Upper lobe of left lung (tissue), 6 donors: ENCODE data around the gene C2. TPM values are rescaled to one million over a fixed set of nuclear protein-coding genes. Genes with fewer than 3 reads are reported as not detected.

Experiments used
- ATAC-seq, 2 donors: fragments of 200-7000 bp; cut with Tn5 transposase; one replicate each; pipeline ENCODE4 v1.9.1; 2022; ENCODE audit warnings: mild to moderate bottlenecking in 2 of 2, moderate library complexity in 2 of 2; ENCODE audit not compliant: low FRiP score in 2 of 2
- DNase-seq, 2 donors: peaks; one replicate each; pipeline ENCODE4 v3.0.0-alpha.2; 2019 to 2020
- H3K27ac ChIP-seq, 4 donors: fragments of 200-600 bp; sonication (generic); one replicate each; pipeline ENCODE4 v1.5.1; 2016 to 2019
- H3K27me3 ChIP-seq, 4 donors: fragments of 200-600 bp; sonication (generic); one replicate each; pipeline ENCODE4 v1.5.1; 2017 to 2019
- H3K36me3 ChIP-seq, 4 donors: fragments of 200-600 bp; sonication (generic); one replicate each; pipeline ENCODE4 v1.5.1; 2016 to 2019
- H3K4me1 ChIP-seq, 4 donors: fragments of 200-600 bp; sonication (generic); one replicate each; pipeline ENCODE4 v1.5.1; 2018 to 2019
- H3K4me3 ChIP-seq, 4 donors: fragments of 200-600 bp; sonication (generic); one replicate each; pipeline ENCODE4 v1.5.1; 2017 to 2019; ENCODE audit warnings: mild to moderate bottlenecking in 2 of 4, moderate library complexity in 1 of 4
- H3K9me3 ChIP-seq, 4 donors: fragments of 200-600 bp; sonication (generic); one replicate each; pipeline ENCODE4 v1.5.1; 2018 to 2019
- EP300 ChIP-seq, 4 donors: sonication (generic); formaldehyde crosslinking; IDR thresholded peaks; one replicate each; pipeline ENCODE4 v1.5.1; 2017; ENCODE audit warnings: antibody characterized with exemption in 4 of 4, control low read depth in 2 of 4
- POLR2A ChIP-seq, 4 donors: fragments of 450-650 bp; IDR thresholded peaks; one replicate each; pipeline ENCODE4 v1.5.1; 2016 to 2017; ENCODE audit warnings: antibody characterized with exemption in 4 of 4, mild to moderate bottlenecking in 2 of 4
- POLR2AphosphoS5 ChIP-seq, 2 donors: sonication (generic); formaldehyde crosslinking; IDR thresholded peaks; one replicate each; pipeline ENCODE4 v1.5.1; 2017; ENCODE audit warnings: antibody characterized with exemption in 2 of 2
- WGBS, 2 donors: methylation state at CpG; one replicate each; pipeline ENCODE4 v1.1.5; 2017 to 2018; 5-methylcytosine and 5-hydroxymethylcytosine counted together
- total RNA-seq, 6 donors: library from RNA; depleted of rRNA in 4 of 6; stranded (reverse); fragments of >200 nt in 4 of 6; gene quantifications; one replicate each; pipeline versions ENCODE4 v1.1.0 to v1.2.1, GENCODE V29; 2016 to 2021
- TF ChIP-seq, protein P1 (sequence below), 6 experiments: fragments of 450-650 bp in 4 of 6; fragments of 200-600 bp in 2 of 6; sonication (generic) in 2 of 6; IDR thresholded peaks; one replicate each; pipeline ENCODE4 v1.5.1; 2016 to 2019; ENCODE audit warnings: antibody characterized with exemption in 6 of 6
- donor health status: DM: no; HTN: no; CAD: no; lungs with moderate emphysema.
- donor health status: DM: no; HTN: yes; CAD: no; lungs with severe emphysema.

The C2 gene
- total RNA-seq, 6 donors from 2014 or later, result 119 to 322 (median 233) TPM

DNA sequence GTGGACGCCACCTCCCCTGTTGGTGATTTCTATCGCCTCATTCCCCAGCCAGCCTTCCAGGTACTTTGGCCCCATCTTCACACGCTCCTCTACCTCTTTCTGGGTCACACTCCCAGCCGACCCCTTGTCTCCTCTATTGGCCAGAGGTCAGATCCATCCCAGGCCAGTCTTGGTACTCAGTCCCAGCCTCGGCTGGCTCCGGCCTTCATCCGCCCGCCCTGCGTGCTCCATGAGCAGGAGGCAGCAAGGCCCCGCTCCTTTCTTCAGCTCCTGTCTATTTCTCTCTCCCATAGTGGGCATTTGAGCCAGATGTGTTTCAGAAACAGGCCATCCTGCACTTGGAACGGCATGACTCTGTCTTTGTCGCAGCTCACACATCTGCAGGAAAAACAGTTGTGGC, 34.1 kb downstream of the C2 start:
- 95 to 100% methylated on average over 12 of the region's 12 CpGs for WGBS, 2 donors
- Histone ChIP-seq H3K27ac (no peak overlapping the region), H3K36me3 (peaks cover 37 to 73% (median 58%) of the 10 kb centered on the region in 4 donors), H3K4me1 (peaks cover 17 to 21% (median 19%) of the 10 kb centered on the region in 4 donors), H3K27me3 (no peaks in the 10 kb centered on the region), H3K9me3 (no peaks in the 10 kb centered on the region), H3K4me3 (no peak overlapping the region)
- ATAC-seq, result no peak
- no peak for DNase-seq
- no peak for TF ChIP-seq EP300 (IDR thresholded peaks at IDR 0.05)
- no peak for TF ChIP-seq POLR2AphosphoS5 (IDR thresholded peaks at IDR 0.05)
- TF ChIP-seq, protein P1, sequence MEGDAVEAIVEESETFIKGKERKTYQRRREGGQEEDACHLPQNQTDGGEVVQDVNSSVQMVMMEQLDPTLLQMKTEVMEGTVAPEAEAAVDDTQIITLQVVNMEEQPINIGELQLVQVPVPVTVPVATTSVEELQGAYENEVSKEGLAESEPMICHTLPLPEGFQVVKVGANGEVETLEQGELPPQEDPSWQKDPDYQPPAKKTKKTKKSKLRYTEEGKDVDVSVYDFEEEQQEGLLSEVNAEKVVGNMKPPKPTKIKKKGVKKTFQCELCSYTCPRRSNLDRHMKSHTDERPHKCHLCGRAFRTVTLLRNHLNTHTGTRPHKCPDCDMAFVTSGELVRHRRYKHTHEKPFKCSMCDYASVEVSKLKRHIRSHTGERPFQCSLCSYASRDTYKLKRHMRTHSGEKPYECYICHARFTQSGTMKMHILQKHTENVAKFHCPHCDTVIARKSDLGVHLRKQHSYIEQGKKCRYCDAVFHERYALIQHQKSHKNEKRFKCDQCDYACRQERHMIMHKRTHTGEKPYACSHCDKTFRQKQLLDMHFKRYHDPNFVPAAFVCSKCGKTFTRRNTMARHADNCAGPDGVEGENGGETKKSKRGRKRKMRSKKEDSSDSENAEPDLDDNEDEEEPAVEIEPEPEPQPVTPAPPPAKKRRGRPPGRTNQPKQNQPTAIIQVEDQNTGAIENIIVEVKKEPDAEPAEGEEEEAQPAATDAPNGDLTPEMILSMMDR (IDR thresholded peaks at IDR 0.05), result no peak
- no peak for TF ChIP-seq POLR2A (IDR thresholded peaks at IDR 0.05)

DNA sequence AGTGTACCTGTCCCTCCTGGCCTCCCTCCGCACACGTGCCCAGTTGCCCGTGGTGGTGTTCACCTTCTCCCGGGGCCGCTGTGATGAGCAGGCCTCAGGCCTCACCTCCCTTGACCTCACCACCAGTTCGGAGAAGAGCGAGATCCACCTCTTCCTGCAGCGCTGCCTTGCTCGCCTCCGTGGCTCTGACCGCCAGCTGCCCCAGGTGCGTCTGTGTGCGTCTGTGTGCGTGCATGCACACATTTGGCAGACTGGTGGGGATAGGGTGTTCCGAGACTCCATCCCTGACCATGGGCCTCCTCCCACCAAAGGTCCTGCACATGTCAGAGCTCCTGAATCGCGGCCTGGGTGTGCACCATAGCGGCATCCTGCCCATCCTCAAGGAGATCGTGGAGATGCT, 36.4 kb downstream of the C2 start:
- H3K4me3 ChIP-seq, result no peak overlapping the region
- ATAC-seq, result no peak
- H3K4me1 ChIP-seq, result peaks cover 7 to 12% (median 10%) of the 10 kb centered on the region in 4 donors
- no peaks in the 10 kb centered on the region for H3K9me3 ChIP-seq
- H3K27me3 ChIP-seq, result no peaks in the 10 kb centered on the region
- no peak overlapping the region for H3K27ac ChIP-seq
- 94 to 96% methylated on average over 15 to 19 of the region's 19 CpGs for WGBS, 2 donors
- TF ChIP-seq POLR2A (IDR thresholded peaks at IDR 0.05) (no peak), POLR2AphosphoS5 (IDR thresholded peaks at IDR 0.05) (no peak), EP300 (IDR thresholded peaks at IDR 0.05) (no peak)
- TF ChIP-seq, protein P1 (IDR thresholded peaks at IDR 0.05), result no peak
- peak in 1 of 2 donors; percentile 69 for DNase-seq
- H3K36me3 ChIP-seq, result peaks cover 50 to 88% (median 77%) of the 10 kb centered on the region in 4 donors

DNA sequence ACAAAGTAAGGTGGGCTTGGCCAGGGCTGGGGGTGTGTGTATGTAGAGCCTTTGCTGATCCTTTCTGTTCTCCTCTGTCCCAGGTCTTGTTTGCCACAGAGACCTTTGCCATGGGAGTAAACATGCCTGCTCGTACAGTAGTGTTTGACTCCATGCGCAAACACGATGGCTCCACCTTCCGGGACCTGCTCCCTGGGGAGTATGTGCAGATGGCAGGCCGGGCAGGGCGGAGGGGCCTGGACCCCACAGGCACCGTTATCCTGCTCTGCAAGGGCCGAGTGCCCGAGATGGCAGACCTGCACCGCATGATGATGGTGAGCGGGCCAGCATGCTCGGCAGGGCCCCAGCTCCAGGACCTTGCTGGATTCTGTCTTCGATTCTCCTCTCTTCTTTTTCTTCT, 38.2 kb downstream of the C2 start:
- DNase-seq, result peak in 1 of 2 donors; percentile 75

DNA sequence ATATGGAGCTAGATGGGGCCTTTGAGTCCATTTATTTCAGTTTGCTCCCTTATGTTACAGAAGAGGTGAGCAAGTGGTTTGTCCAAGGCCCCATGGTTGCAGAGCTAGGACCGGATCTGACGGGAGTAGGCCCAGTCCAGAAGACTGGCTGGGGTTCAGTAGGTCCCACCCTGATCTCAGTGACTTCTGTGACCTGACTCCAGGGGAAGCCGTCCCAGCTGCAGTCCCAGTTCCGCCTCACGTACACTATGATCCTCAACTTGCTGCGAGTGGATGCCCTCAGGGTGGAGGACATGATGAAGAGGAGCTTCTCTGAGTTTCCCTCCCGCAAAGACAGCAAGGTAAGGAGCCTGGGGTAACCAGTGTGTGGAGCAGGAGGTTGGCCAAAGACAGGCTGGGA, 39.0 kb downstream of the C2 start:
- WGBS, 2 donors, result 86 to 95% methylated on average over 3 to 7 of the region's 7 CpGs
- ATAC-seq (no peak), DNase-seq (no peak)
- Histone ChIP-seq H3K27me3 (no peaks in the 10 kb centered on the region), H3K27ac (no peak overlapping the region), H3K4me3 (no peak overlapping the region), H3K9me3 (no peaks in the 10 kb centered on the region), H3K4me1 (peaks cover 11 to 22% (median 14%) of the 10 kb centered on the region in 4 donors), H3K36me3 (peaks cover 56 to 95% (median 84%) of the 10 kb centered on the region in 4 donors)
- TF ChIP-seq POLR2AphosphoS5 (IDR thresholded peaks at IDR 0.05) (no peak), EP300 (IDR thresholded peaks at IDR 0.05) (no peak), POLR2A (IDR thresholded peaks at IDR 0.05) (no peak)
- TF ChIP-seq, protein P1 (IDR thresholded peaks at IDR 0.05), result no peak

More for the DNA sequence above, 38.2 kb downstream of the C2 start:
- TF ChIP-seq POLR2A (IDR thresholded peaks at IDR 0.05) (no peak), POLR2AphosphoS5 (IDR thresholded peaks at IDR 0.05) (no peak), EP300 (IDR thresholded peaks at IDR 0.05) (no peak)
- TF ChIP-seq, protein P1 (IDR thresholded peaks at IDR 0.05), result no peak
- Histone ChIP-seq H3K9me3 (no peaks in the 10 kb centered on the region), H3K4me3 (no peak overlapping the region), H3K36me3 (peaks cover 56 to 100% (median 88%) of the 10 kb centered on the region in 4 donors), H3K27me3 (no peaks in the 10 kb centered on the region), H3K27ac (no peak overlapping the region), H3K4me1 (peaks cover 3 to 14% (median 6%) of the 10 kb centered on the region in 4 donors)
- 92 to 100% methylated on average over 3 to 13 of the region's 13 CpGs for WGBS, 2 donors
- ATAC-seq, result no peak
